ENCODE data around the gene CDCP1. TPM values are rescaled to one million over a fixed set of nuclear protein-coding genes. Genes with fewer than 3 reads are reported as not detected.

CDCP1 gene
- total RNA-seq, 2 experiments from 2014 or later = 0.32 to 0.36 TPM

DNA sequence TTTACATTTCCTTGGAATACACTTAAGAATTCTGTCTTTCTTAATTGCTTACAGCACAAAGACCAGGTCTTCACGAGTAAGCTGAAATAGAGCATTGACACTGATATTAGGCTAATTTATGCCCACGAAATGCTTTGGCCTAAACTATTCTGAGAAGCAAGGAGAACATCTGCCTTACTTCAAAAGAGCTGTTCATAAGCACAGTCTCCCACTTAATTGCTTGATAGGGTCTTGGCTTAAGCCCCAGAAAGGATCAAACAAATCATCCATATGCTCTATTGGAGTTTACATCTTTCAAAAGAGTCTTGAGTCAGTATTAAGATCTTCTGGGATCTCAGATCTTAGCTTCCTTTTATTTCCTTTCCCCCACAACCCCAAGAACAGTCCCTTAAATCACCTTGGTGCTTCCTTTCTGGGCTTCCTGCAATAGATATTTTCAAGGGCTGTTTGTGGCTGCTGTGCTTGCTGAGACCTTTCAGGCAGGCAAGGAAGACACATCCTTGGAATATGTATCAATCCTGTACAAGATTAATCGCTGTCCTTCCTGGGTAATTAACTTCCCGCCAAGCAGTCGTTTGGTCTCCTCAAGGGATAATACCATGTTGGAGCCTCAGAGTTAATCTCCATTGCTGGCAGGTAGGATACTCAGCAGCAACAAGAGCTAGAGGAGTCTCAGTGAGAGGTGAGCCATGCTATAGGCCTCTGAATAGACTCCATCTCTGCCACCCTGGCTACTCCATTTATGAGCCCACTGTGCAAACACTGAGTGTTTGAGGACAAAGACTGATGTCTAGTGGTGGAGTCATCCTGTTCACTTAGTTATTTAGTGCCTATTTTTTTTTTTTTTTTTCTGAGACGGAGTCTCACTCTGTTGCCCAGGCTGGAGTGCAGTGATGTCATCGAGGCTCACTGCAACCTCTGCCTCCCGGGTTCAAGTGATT is 42.8 kb upstream of the CDCP1 start:
- no peaks in the 10 kb centered on the region for H3K9me3 Mint-ChIP-seq
- H3K4me3 Mint-ChIP-seq = no peak overlapping the region
- ATAC-seq (no peak), DNase-seq (no peak)
- ChIA-PET POLR2A (interaction anchor here (0.7 kb wide), 1 partner anchor 9 kb away, joined by 3 read pairs; no protein-coding TSS in a partner anchor), CTCF (interaction anchor here (0.5 to 4.1 kb wide), 2 partner anchors 21 to 322 kb away, joined by 3 to 16 read pairs; no protein-coding TSS in a partner anchor)
- intact Hi-C loops (cut with micrococcal nuclease) = no loop called here
- TF ChIP-seq, protein P1, sequence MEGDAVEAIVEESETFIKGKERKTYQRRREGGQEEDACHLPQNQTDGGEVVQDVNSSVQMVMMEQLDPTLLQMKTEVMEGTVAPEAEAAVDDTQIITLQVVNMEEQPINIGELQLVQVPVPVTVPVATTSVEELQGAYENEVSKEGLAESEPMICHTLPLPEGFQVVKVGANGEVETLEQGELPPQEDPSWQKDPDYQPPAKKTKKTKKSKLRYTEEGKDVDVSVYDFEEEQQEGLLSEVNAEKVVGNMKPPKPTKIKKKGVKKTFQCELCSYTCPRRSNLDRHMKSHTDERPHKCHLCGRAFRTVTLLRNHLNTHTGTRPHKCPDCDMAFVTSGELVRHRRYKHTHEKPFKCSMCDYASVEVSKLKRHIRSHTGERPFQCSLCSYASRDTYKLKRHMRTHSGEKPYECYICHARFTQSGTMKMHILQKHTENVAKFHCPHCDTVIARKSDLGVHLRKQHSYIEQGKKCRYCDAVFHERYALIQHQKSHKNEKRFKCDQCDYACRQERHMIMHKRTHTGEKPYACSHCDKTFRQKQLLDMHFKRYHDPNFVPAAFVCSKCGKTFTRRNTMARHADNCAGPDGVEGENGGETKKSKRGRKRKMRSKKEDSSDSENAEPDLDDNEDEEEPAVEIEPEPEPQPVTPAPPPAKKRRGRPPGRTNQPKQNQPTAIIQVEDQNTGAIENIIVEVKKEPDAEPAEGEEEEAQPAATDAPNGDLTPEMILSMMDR (IDR thresholded peaks at IDR 0.05) = no peak
- H3K27me3 Mint-ChIP-seq = peaks cover 2% of the 10 kb centered on the region
- no peak overlapping the region for H3K27ac Mint-ChIP-seq
- peaks cover 7% of the 10 kb centered on the region for H3K4me1 Mint-ChIP-seq (ENCODE audit: low read depth)
- no peaks in the 10 kb centered on the region for H3K36me3 Mint-ChIP-seq (ENCODE audit: low read depth)

DNA sequence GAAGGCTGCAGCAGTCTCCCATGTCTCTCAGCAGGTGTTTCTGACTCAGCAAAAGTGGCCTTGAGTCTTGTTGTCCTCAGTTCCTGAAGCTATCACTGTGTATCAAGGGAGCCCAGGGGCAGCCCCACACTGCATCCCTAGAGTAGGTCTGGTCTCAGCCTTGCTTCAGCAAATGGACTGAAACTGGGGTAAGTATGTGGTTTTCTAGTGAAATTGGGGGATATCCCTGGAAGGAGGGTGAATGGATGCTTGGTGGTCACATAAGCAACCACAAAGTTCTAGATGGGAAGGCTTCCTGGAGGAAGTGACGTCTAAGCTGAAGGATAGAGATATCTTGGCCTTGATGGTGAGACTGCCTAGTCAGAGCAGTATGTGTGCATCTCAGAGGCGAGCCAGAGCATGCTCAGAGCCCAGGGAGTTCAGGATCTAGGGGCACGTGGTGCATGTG is 41.5 kb upstream of the CDCP1 start:
- H3K4me3 Mint-ChIP-seq = no peak overlapping the region
- peaks cover 2% of the 10 kb centered on the region for H3K27me3 Mint-ChIP-seq
- POLR2A ChIA-PET = no interaction called here
- H3K36me3 Mint-ChIP-seq (ENCODE audit: low read depth) = no peaks in the 10 kb centered on the region
- H3K27ac Mint-ChIP-seq = no peak overlapping the region
- ATAC-seq (peak; percentile 83), DNase-seq (peak; percentile 37)
- TF ChIP-seq, protein P1 (IDR thresholded peaks at IDR 0.05) = no peak
- intact Hi-C loops (cut with micrococcal nuclease) = no loop called here
- CTCF ChIA-PET = interaction anchor here (0.6 to 4.1 kb wide), 2 partner anchors 23 to 147 kb away, joined by 3 to 16 read pairs; no protein-coding TSS in a partner anchor
- peaks cover 11% of the 10 kb centered on the region for H3K4me1 Mint-ChIP-seq (ENCODE audit: low read depth)
- no peaks in the 10 kb centered on the region for H3K9me3 Mint-ChIP-seq

DNA sequence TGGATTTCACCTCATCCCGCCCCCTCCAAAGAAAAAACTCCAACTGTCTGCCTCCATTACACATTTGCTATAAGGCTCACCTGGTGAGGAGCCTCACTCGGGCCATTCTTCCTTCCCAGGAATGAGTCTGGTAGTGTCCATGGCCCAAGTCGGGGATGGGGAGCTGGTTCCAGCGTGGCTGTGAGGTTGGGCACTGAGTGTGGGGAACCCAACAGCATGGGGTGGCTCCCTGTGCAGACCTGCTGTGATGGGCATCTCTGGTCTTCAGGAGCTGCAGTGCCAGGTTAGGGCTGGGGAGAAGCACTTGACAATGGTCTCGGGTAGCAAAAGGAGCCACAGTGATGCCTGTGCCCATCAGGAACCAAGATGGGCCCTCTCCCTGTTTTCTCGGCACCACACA is 40.7 kb upstream of the CDCP1 start:
- TF ChIP-seq, protein P1 (IDR thresholded peaks at IDR 0.05) = no peak
- no peak for DNase-seq
- Mint-ChIP-seq H3K9me3 (no peaks in the 10 kb centered on the region), H3K36me3 (ENCODE audit: low read depth) (no peaks in the 10 kb centered on the region), H3K4me3 (no peak overlapping the region), H3K27me3 (peaks cover 2% of the 10 kb centered on the region), H3K4me1 (ENCODE audit: low read depth) (peaks cover 11% of the 10 kb centered on the region), H3K27ac (no peak overlapping the region)
- intact Hi-C loops (cut with micrococcal nuclease) = no loop called here
- POLR2A ChIA-PET = no interaction called here
- CTCF ChIA-PET = interaction anchor here (4.1 kb wide), 1 partner anchor 23 kb away, joined by 16 read pairs; no protein-coding TSS in a partner anchor
- ATAC-seq = no peak

- no peaks in the 10 kb centered on the region for H3K9me3 Mint-ChIP-seq
- DNase-seq (no peak), ATAC-seq (no peak)
- peaks cover 11% of the 10 kb centered on the region for H3K4me1 Mint-ChIP-seq (ENCODE audit: low read depth)
- peaks cover 2% of the 10 kb centered on the region for H3K27me3 Mint-ChIP-seq
- TF ChIP-seq, protein P1 (IDR thresholded peaks at IDR 0.05) = no peak
- POLR2A ChIA-PET = no interaction called here
- no peak overlapping the region for H3K27ac Mint-ChIP-seq
- H3K36me3 Mint-ChIP-seq (ENCODE audit: low read depth) = no peaks in the 10 kb centered on the region
- intact Hi-C loops (cut with micrococcal nuclease) = no loop called here
- CTCF ChIA-PET = interaction anchor here (0.8 kb wide), 1 partner anchor 145 kb away, joined by 4 read pairs; no protein-coding TSS in a partner anchor
- H3K4me3 Mint-ChIP-seq = no peak overlapping the region
Observed at GRCh38 chr3:45185461-45185860, 39.3 kb upstream of the CDCP1 start.

DNA sequence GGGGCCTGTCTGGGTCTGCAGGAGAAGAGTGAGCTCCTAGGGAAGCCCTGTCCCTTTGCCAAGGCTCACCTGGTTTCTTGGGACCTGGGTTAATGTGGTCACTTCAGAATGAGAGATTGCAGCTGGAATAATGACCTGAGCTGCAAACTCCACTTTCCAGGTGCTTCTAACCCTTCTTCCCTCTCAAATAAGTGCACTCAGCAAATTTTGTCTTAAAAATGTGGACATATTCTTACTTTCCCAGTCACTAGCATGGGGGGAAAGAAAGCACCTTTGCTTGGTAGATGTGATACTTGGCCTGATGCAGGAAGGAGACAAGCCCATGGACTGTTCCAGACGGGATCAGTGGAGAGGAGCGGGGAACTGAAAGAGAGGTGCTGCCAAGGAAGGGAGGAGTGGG is 38.9 kb upstream of the CDCP1 start:
- no peaks in the 10 kb centered on the region for H3K36me3 Mint-ChIP-seq (ENCODE audit: low read depth)
- intact Hi-C loops (cut with micrococcal nuclease) = no loop called here
- no peak for DNase-seq

More for the DNA sequence above, 38.9 kb upstream of the CDCP1 start:
- ATAC-seq = no peak
- CTCF ChIA-PET = interaction anchor here (0.7 to 0.8 kb wide), 2 partner anchors 129 to 145 kb away, joined by 4 read pairs; no protein-coding TSS in a partner anchor
- POLR2A ChIA-PET = no interaction called here
- Mint-ChIP-seq H3K4me1 (ENCODE audit: low read depth) (peaks cover 11% of the 10 kb centered on the region), H3K4me3 (no peak overlapping the region), H3K27me3 (peaks cover 2% of the 10 kb centered on the region), H3K9me3 (no peaks in the 10 kb centered on the region), H3K27ac (no peak overlapping the region)
- TF ChIP-seq, protein P1 (IDR thresholded peaks at IDR 0.05) = no peak

Data from activated CD8-positive, alpha-beta T cell treated with anti-CD3 and anti-CD28 coated beads for 36 hours (primary cell).